Activated CD4-positive, alpha-beta T cell treated with anti-CD3 and anti-CD28 coated beads, Interleukin-2, Interleukin-4, amounts not matched to agents 100 ng/mL and 50 ng/mL, durations not matched to agents 16 hours and 8 hours (primary cell): Measurements from ENCODE around the gene VPS54.

Experiments
- DNase-seq: peaks from one replicate; pipeline ENCODE4 v3.0.0-alpha.2; 2020; ENCODE audit warnings: low spot score

VPS54 gene

GRCh38 chr2:64019083-64019974 lies at the start of gene VPS54:
TSS of gene VPS54 (minus strand) at chr2:64019428. CDS start at chr2:63983999, 35,429 bp downstream.
- DNase-seq: peak; percentile 39

- DNase-seq: no peak
Observed at GRCh38 chr2:64067326-64067725, 48.1 kb upstream of the VPS54 start.

GRCh38 chr2:64065516-64065915 lies 46.3 kb upstream of the VPS54 start:
- no peak for DNase-seq

- no peak for DNase-seq
Observed at GRCh38 chr2:64063924-64064331, 44.7 kb upstream of the VPS54 start.

GRCh38 chr2:64063454-64063853 lies 44.2 kb upstream of the VPS54 start:
- DNase-seq: no peak

GRCh38 chr2:64062840-64063239 lies 43.6 kb upstream of the VPS54 start:
- no peak for DNase-seq

- DNase-seq: no peak
Observed at GRCh38 chr2:64059270-64059669, 40.0 kb upstream of the VPS54 start.

- DNase-seq: no peak
Observed at GRCh38 chr2:64056021-64056420, 36.8 kb upstream of the VPS54 start.

GRCh38 chr2:64054161-64054915 lies 35.1 kb upstream of the VPS54 start:
- no peak for DNase-seq

- DNase-seq: no peak
Observed at GRCh38 chr2:64052463-64053241, 33.4 kb upstream of the VPS54 start.

- peak; percentile 83 for DNase-seq
Observed at GRCh38 chr2:64049633-64050220, 30.5 kb upstream of the VPS54 start.

- DNase-seq: no peak
Observed at GRCh38 chr2:64045938-64046337, 26.7 kb upstream of the VPS54 start.

GRCh38 chr2:64040161-64040560 lies 20.9 kb upstream of the VPS54 start:
- DNase-seq: no peak

- DNase-seq: peak; percentile 87
Observed at GRCh38 chr2:64036034-64036705, 16.9 kb upstream of the VPS54 start.

GRCh38 chr2:64035072-64035942 lies 16.1 kb upstream of the VPS54 start:
- peak; percentile 85 for DNase-seq

GRCh38 chr2:64029116-64029665 lies 10.0 kb upstream of the VPS54 start:
- DNase-seq: no peak

- peak; percentile 10 for DNase-seq
Observed at GRCh38 chr2:64025741-64026140, 6.5 kb upstream of the VPS54 start.

GRCh38 chr2:64024259-64024949 lies 5.2 kb upstream of the VPS54 start:
- DNase-seq: no peak

GRCh38 chr2:64023485-64024258 lies 4.4 kb upstream of the VPS54 start:
- DNase-seq: no peak
